Frontal cortex (tissue), 4 donors: ENCODE data around the gene EXOC3. TPM values are rescaled to one million over a fixed set of nuclear protein-coding genes. Genes with fewer than 3 reads are reported as not detected.

ENCODE experiments used
- DNase-seq, 2 donors: peaks; one replicate each; pipeline ENCODE4 v3.0.0; 2012; ENCODE audit warnings: low spot score in 2 of 2
- FAIRE-seq: peaks from 2 replicates; lab custom pipeline; 2012; peaks lifted over from hg19 to GRCh38; lab: Jason Lieb, UNC
- total RNA-seq: library from RNA; depleted of rRNA; stranded (reverse); fragments of >200 nt; gene quantifications from one replicate; pipeline ENCODE4 v1.2.3, GENCODE V29; 2014
- donor health status: control.
- donor health status: control.
- donor health status: control.

The EXOC3 gene
- total RNA-seq, 1 donor from 2014 or later = 22.4 TPM

DNA sequence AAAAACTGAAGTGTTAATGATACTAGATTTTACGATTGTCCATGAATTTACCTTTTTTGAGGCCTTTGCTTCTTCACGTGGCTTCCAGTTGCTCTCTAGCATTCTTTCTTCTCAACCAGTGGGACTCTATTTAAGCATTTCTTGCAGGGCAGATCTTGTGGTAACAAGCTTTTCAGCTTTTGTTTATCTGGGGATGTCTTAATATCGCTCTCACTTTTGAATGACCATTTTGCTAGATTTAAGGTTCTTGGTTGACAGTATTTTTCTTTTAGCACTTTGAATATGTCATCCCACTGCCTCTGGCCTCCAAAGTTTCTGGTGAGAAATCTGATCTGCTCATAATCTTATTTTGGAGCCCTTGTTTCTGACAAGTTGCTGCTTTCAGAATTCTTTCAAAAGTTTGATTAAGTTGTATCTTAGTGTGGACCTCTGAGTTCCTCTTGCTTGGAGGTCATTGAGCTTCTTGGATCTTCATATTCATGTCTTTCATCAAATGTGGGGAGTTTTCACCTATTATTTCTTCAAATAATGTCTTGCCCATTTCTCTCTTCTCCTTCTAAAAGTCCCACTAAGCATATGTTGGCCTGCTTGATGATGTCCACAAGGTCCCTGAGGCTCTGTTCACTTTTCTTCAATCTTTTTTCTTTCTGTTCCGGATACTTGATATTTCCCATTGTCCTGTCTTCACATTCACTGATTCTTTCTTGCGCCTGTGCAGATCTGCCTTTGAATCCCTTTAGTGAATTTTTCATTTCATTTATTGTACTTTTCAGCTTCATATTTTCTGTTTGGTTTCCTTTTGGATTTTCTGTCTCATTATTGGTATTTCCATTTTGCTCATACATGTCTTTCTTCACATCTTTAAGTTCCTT is 8.8 kb downstream of the EXOC3 start:
- no peak for DNase-seq
- FAIRE-seq = no peak

DNA sequence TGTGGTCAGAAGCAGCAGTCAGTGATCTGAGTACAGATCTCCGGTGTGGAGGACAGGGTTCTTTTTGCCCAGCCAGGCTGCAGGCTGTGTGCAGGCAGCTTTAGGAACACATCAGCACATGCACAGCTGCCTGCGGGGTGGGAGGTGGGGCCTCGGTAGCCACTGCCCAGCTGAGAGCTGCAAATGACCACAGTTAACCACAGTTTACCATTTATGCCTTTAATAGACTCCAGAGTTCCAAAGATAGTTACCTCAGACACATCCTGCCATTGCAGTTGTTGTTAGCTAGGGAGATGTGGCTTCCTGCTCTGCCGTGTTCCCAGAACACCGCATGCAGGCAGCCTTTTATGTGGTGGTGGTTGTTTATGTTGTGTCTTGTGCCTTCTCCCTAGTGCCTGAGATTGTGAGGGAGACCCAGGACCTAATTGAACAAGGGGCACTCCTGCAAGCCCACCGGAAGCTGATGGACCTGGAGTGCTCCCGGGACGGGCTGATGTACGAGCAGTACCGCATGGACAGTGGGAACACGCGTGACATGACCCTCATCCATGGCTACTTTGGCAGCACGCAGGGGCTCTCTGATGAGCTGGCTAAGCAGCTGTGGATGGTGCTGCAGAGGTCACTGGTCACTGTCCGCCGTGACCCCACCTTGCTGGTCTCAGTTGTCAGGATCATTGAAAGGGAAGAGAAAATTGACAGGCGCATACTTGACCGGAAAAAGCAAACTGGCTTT is 10.2 kb downstream of the EXOC3 start:
- DNase-seq = no peak
- no peak for FAIRE-seq

DNA sequence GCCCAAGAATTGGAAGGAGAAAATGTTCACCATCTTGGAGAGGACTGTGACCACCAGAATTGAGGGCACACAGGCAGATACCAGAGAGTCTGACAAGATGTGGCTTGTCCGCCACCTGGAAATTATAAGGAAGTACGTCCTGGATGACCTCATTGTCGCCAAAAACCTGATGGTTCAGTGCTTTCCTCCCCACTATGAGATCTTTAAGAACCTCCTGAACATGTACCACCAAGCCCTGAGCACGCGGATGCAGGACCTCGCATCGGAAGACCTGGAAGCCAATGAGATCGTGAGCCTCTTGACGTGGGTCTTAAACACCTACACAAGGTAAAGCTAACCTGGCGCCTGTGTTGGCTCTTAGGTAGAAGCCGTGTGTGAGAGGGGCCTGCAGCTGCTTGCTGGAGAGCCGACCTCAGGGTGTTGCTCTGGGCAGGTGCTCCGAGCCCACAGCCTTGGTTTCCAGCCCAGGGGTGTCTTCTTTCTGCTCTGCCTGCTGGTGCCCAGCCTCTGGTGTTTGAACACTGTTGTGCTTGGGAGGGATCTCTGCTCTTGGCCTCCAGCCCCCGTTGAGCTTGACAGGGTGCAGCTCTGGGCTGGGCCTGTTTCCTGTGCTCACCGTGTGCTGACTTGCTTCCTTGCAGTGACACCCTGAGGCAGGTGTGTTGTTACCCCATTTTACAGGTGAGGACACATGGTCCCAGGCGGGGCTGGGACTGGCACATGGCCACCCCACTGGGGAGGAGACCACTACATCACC is 10.9 kb downstream of the EXOC3 start:
- no peak for FAIRE-seq

DNA sequence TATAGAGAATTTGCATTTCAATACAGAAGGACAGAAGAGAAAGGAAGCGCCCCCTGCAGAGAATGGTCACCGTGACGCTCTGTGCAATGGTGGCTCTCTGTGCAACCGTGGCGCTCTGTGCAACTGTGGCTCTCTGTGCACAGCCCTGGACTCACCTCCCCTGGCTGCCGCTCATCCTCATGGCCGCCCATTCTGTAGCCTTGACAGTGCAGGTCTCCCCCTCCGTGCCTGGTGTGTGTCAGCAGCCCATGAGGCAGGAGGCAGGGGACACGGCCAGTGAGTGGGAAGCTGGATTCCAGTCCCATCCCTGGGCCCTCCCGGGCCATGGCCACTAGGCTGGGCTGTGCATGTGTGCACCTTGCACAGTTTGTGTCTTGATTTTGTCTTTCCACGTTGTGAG is 12.0 kb downstream of the EXOC3 start:
- no peak for FAIRE-seq
- DNase-seq = no peak

More for the DNA sequence above, 10.9 kb downstream of the EXOC3 start:
- DNase-seq = no peak

DNA sequence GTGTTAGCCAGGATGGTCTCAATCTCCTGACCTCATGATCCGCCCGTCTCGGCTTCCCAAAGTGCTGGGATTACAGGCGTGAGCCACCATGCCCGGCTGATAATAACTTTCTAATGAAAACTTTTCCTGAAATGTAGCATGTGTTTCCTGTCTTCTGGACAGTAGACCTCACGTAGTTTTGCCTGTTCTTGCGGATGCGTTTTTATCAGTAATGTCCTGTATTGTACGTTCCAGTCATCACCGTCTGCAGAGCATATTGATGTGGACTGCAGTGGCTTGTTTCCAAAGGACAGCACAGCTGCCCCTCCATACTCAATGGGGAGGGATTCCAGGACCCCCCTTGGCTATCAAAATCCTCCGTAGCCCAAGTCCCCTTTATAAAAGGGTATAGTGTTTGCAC is 12.8 kb downstream of the EXOC3 start:
- DNase-seq (no peak), FAIRE-seq (no peak)

DNA sequence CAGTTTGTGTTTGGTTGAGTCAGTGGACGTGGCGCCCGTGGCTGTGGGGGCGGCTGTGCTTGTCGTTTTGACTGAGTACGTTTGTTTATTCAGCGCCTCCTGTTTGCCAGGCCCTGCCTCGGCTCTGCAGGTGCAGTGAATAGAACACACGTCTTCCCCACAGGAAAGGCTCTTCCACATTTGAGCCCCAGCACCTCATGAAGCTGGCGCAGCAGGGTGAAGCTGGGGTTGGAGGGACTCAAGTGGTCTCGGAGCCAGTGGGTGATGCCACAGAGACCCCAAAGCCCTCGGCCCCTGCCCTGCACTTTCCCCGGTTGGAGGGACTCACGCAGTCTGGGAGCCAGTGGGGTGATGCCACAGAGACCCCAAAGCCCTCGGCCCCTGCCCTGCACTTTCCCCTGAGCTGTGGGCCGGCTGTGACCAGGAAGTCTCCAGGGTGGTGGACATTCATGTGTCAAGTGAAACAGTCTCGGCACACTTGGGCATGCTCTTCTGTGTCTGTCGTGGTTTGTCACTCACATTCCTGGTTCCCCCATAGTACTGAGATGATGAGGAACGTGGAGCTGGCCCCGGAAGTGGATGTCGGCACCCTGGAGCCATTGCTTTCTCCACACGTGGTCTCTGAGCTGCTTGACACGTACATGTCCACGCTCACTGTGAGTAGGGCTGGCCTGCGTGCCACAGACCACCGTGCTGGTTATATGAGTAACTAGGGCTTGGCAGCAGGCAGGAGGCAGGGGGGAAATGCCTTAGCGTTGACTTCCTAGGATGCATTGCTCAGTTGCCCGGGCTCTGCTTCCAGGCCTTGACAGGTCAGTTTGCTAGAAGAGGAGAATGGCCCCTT is 13.6 kb downstream of the EXOC3 start:
- DNase-seq = no peak
- no peak for FAIRE-seq

DNA sequence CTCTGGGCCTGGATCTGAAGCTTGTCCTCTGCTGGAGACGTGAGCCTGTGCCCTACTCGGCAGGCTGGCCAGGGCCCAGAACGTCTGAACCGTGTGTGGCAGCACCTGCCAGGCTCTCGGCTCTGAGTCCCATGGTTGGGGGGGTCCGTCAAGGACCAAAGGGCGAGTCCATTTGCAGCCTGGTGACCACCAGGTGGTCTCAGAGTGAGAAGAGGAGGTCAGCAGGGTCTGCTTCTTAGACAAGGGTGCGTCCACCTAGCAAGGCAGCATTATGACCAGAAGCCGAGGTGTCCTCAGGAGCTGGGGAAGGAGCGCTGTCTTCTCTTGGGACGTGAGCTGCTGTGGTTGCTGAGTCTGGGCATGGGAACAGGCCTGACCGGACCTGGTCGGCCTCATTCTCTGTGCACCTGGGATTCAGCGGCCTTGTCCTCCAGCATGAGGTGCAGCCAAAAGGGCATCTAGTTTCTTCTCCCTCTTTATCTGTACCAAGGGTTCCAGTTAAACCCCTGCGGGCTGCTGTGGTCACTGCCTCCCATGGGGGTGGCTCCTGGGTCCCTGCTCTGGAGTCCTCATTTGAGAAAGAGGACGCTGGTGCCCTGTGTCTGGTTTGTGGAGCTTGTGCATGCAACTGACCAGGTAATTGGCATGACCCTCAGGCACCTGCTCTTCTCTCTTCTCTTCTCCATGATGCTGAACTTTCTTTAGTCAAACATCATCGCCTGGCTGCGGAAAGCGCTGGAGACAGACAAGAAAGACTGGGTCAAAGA is 14.4 kb downstream of the EXOC3 start:
- FAIRE-seq = no peak
- DNase-seq = no peak

DNA sequence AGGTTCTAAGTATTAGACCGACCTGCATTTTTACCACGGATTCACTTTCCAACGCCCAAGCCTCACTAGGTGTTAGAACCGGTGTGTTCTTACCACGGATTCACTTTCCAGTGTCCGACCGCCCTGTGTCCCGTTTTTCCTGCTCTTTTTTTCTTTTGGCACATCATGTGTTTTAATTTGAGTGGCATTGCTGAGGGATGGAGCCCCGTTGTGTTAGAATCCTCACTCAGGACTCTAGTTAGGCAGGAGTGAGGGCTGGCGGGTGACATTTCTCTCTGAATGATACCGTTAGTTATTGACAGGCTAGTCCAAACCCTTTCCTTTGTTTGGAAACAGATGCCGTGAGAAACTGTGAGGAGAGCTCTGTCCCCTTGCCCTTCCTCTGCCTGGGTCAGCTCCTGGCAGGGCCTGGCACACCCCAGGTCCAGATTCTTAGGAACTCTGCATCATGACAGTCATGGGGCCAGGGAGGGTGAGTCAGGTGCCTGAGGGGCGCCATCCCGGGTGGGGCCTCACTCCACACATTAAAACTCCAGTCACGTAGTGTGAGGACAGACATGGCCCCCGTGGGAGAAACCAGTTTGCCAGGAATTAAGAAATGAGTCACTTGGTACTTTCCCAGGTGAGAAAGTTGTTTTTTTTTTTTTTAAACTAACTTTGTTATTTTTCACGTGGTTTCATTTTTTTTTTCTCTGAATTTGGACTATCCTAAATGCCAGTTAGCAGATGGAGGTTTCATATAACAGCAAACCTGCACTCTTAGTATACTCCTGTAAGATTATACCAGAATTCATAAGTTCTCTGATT is 15.8 kb downstream of the EXOC3 start:
- no peak for DNase-seq
- no peak for FAIRE-seq

DNA sequence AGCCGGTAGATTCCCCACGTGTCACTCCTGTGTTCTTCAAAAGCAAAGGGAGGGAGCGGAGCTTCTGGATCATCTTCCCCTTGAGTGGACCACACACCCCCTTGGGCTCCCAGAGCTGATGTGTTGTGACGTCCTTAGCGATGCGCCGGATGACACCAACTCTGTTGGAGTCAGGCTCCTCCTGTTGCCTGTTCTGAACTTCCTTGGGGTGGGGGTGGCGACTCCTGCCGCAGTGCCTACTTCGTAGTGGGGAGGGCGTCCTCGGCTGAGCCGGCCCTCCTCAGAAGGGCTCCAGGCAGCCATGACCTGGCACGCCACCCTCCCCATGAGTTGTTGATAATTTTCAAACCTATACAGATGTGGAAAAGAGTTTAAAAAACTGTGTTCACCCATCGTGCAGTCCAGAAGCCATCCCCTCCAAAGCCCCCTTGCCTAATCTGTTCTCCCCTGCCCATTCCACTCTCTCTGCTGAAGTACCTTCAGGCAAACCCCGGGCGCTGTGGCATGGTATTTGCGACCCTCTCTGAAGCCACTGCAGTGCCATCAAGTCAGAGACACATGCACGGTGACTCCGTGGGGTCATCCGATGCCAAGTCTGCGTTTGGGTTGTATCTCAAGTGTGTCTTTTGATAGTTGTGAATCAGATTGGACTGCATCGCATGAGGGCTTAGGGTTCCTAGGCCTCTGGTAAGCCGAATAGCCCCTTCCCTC is 16.7 kb downstream of the EXOC3 start:
- no peak for FAIRE-seq

DNA sequence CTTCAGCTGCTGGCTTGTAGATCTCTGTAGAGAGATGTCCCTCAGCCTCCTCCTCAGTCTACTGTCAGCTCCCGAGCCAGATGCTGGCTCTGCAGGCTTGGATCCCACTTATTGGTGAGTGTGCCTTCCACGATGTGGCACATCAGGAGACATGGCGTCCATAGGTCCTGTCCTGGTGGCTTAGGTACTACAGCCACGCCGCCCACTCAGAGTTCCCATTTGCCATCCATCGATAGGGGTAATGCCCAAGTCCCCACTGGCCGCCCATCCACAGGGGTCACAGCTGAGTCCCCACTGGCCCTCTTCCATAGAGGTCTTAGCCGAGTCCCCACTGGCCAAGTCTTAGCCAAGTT is 17.3 kb downstream of the EXOC3 start:
- DNase-seq (no peak), FAIRE-seq (no peak)

More for the DNA sequence above, 16.7 kb downstream of the EXOC3 start:
- no peak for DNase-seq

DNA sequence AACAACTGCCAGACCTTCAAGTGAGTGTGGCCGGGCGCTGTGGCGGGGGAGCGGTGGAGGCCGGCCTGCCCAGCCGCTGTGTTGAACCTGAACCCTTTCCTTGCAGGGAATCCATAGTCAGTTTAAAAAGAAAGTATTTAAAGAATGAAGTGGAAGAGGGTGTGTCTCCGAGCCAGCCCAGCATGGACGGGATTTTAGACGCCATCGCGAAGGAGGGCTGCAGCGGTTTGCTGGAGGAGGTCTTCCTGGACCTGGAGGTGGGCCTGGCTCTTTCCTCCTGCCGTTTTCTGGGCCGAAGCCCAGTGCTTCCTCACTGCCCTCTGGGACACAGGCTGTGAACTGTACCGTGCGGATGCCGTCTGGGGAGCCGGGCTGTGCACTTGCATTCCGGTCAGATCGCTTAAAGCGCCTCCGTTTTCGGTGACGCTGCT is 19.1 kb downstream of the EXOC3 start:
- FAIRE-seq = no peak
- DNase-seq = no peak

DNA sequence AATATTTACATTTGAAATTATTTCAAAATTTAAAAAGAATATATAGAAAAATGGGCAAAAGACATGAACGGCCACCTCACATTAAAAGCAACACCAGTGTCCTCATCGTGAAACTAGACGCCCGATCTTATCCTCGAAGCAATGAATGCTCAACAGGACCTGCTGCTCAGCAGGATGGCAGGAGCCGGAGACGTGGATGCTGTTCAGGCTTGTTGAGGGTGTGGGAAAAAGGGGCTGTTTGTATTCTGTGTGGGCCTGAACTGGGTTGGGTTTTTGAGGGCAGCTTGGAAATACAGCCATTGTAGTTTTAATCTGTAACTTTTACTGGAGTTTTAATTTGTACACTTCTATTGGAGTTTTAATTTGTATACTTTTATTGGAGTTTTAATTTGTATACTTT is 20.3 kb downstream of the EXOC3 start:
- DNase-seq (no peak), FAIRE-seq (no peak)

DNA sequence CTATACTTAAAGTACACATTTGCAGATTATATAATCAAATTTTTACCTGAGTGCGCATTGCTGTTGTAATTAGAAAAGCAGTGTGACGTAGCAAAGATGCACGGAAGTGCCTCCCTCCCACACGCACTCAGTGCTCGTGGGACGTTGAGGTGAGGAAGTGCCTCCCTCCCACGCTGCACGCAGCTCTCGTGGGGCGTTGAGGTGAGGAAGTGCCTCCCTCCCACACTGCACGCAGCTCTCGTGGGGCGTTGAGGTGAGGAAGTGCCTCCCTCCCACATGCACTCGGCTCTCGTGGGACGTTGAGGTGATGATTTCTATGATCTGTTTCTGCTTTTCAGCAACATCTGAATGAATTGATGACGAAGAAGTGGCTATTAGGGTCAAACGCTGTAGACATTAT is 21.0 kb downstream of the EXOC3 start:
- no peak for FAIRE-seq
- DNase-seq = no peak

DNA sequence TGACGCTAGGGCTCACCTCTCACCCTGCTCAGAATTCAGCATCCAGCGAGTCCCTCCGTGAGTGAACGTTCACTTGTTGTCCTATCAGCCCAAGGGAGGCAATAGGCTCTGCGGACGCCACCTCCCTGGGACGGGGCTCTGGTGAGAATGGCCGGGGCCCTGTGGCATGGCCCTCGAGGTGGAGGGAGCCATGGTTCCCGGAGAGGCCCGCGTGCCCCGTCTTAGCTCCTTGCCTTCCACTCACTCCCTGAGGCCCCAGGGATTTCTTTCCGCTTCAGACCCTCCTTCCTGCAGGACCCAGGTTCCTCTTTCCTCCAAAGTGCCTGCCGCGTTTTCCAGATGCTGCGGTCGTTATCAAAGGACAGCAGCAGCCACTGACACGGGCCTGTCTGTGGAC is 21.5 kb downstream of the EXOC3 start:
- no peak for DNase-seq
- FAIRE-seq = no peak

DNA sequence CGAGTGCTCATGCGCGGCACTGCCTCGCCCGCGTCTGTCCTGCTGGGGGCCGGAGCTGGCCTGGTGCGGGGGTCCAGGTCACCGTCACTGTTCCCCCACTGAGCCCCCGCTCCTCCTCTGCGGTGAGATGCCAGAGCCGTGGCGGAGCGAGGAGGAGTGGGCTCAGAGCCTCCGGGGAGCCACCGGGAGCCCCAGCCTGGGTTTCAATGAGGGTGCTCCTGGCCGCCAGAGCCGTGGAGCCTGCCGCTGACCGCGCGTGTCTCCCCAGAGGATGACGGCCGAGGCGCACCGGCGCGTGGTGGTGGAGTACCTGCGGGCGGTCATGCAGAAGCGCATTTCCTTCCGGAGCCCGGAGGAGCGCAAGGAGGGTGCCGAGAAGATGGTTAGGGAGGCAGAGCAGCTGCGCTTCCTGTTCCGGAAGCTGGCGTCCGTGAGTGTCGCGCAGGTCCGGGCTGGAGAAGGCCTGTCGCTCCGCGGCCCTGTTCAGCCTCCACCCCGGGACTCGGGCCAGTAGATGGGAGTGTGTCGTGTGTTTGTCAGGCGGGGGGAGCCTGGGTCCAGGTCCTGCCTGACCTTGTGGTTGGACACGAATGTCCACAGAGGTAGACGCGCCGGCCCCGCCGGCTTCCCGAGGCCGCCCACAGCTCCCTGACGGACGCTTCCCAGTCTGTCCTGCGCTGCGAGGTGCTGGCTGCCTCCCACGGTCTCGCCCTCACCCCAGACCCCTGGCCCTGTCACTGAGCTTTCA is 22.0 kb downstream of the EXOC3 start:
- FAIRE-seq (no peak), DNase-seq (no peak)

DNA sequence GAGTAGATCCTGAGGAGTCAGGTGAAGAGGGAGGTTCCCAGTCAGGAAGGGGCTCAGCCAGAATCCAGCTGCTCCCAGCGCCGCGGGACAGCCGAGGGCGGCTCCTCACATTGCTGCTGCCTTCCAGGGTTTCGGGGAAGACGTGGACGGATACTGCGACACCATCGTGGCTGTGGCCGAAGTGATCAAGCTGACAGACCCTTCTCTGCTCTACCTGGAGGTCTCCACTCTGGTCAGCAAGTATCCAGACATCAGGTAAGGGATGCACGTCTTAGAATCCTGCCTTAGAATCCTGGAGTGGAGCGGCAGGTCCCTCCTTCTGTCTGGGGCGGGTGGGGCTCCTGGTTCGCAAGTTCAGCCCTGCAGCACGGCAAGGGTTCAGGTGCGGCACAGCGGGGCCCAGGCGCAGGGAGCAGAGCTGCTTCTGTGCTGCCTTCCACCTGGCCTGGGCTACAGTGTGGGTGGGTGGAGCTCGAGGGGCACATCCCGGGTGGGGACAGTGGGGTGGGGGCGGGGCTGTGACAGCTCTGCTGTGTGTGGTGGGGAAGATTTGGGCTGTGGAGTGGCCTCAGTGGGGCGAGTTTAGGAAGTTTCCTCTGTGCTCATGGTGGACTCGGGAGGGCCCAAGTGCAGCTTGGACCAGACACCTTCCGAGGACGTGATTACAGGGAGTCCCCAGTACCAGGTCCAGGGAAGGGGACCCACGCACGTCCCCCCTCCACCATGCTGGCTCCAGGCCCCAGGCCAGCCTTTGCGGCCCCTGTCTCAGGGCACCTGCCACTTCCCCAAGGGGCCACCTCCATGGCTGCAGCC is 22.8 kb downstream of the EXOC3 start:
- DNase-seq (no peak), FAIRE-seq (no peak)
